Measurements from ENCODE around the gene HMCES. TPM values are rescaled to one million over a fixed set of nuclear protein-coding genes. Genes with fewer than 3 reads are reported as not detected.

HMCES gene
- total RNA-seq, 1 donor from 2014 or later, result 29.6 TPM

GRCh38 chr3:129320825-129321487 lies 42.3 kb downstream of the HMCES start:
- no peak overlapping the region for H3K4me3 Mint-ChIP-seq
- H3K27ac Mint-ChIP-seq, result no peak overlapping the region
- no peak for DNase-seq (ENCODE audit: low spot score in 2 of 2, unreplicated experiment in 2 of 2)
- peaks cover 4% of the 10 kb centered on the region for H3K4me1 Mint-ChIP-seq
- peaks cover 3% of the 10 kb centered on the region for H3K36me3 Mint-ChIP-seq
- H3K9me3 Mint-ChIP-seq, result no peaks in the 10 kb centered on the region
- no peaks in the 10 kb centered on the region for H3K27me3 Mint-ChIP-seq (ENCODE audit: low read depth)
- TF ChIP-seq CTCF (IDR thresholded peaks at IDR 0.05; ENCODE audit: unreplicated experiment), result no peak

GRCh38 chr3:129321887-129322286 lies 43.2 kb downstream of the HMCES start:
- Mint-ChIP-seq H3K36me3 (peaks cover 3% of the 10 kb centered on the region), H3K27ac (no peak overlapping the region)
- no peak for TF ChIP-seq CTCF (IDR thresholded peaks at IDR 0.05; ENCODE audit: unreplicated experiment)

GRCh38 chr3:129323651-129324294 lies 45.1 kb downstream of the HMCES start:
- no peak overlapping the region for H3K4me3 Mint-ChIP-seq
- H3K36me3 Mint-ChIP-seq, result peaks cover under 1% of the 10 kb centered on the region
- H3K27ac Mint-ChIP-seq, result no peak overlapping the region
- no peak for DNase-seq (ENCODE audit: low spot score in 2 of 2, unreplicated experiment in 2 of 2)
- H3K27me3 Mint-ChIP-seq (ENCODE audit: low read depth), result no peaks in the 10 kb centered on the region
- H3K9me3 Mint-ChIP-seq, result no peaks in the 10 kb centered on the region
- TF ChIP-seq CTCF (IDR thresholded peaks at IDR 0.05; ENCODE audit: unreplicated experiment), result no peak
- no peaks in the 10 kb centered on the region for H3K4me1 Mint-ChIP-seq

More at GRCh38 chr3:129321887-129322286, 43.2 kb downstream of the HMCES start:
- no peak for DNase-seq (ENCODE audit: low spot score in 2 of 2, unreplicated experiment in 2 of 2)
- H3K4me1 Mint-ChIP-seq, result peaks cover 4% of the 10 kb centered on the region
- H3K9me3 Mint-ChIP-seq, result no peaks in the 10 kb centered on the region
- H3K27me3 Mint-ChIP-seq (ENCODE audit: low read depth), result no peaks in the 10 kb centered on the region
- no peak overlapping the region for H3K4me3 Mint-ChIP-seq

GRCh38 chr3:129324855-129325254 lies 46.2 kb downstream of the HMCES start:
- no peak for TF ChIP-seq CTCF (IDR thresholded peaks at IDR 0.05; ENCODE audit: unreplicated experiment)
- Mint-ChIP-seq H3K36me3 (no peaks in the 10 kb centered on the region), H3K4me3 (no peak overlapping the region), H3K27ac (no peak overlapping the region), H3K27me3 (ENCODE audit: low read depth) (no peaks in the 10 kb centered on the region), H3K9me3 (no peaks in the 10 kb centered on the region), H3K4me1 (no peaks in the 10 kb centered on the region)
- no peak for DNase-seq (ENCODE audit: low spot score in 2 of 2, unreplicated experiment in 2 of 2)

GRCh38 chr3:129325383-129325782 lies 46.7 kb downstream of the HMCES start:
- TF ChIP-seq CTCF (IDR thresholded peaks at IDR 0.05; ENCODE audit: unreplicated experiment), result no peak
- Mint-ChIP-seq H3K27ac (no peak overlapping the region), H3K9me3 (no peaks in the 10 kb centered on the region), H3K27me3 (ENCODE audit: low read depth) (peaks cover 2% of the 10 kb centered on the region), H3K4me1 (no peaks in the 10 kb centered on the region), H3K4me3 (no peak overlapping the region), H3K36me3 (no peaks in the 10 kb centered on the region)
- no peak for DNase-seq (ENCODE audit: low spot score in 2 of 2, unreplicated experiment in 2 of 2)
